K562 (cell line): ENCODE data around the gene PPP4R4. TPM values are rescaled to one million over a fixed set of nuclear protein-coding genes. Genes with fewer than 3 reads are reported as not detected.
A peak's percentile ranks its signal among the peaks of the same experiment; 100 is the strongest.

ENCODE experiments used
- ATAC-seq: fragments of 200-7000 bp; cut with Tn5 transposase; 3 replicates; pipeline ENCODE4 v1.9.1; 2020; ENCODE audit warnings: moderate library complexity
- BruUV-seq: library from RNA; stranded (reverse); fragments of 400-500 nt; replicated peaks from 2 replicates; lab custom pipeline; 2021; lab: Mats Ljungman, UMichigan
- CTCF ChIA-PET: fragments of 300-600 bp; formaldehyde crosslinking; extraction: SDS; loops from one replicate; lab custom pipeline; 2021; ENCODE audit warnings: low intra/inter-chr PET ratio; lab: Yijun Ruan, JAX
- POLR2A ChIA-PET: fragments of 300-600, 350-650 bp; sonication (Branson Sonifier 250); formaldehyde crosslinking; extraction: SDS; loops from one replicate; lab custom pipeline; 2021; ENCODE audit warnings: antibody characterized with exemption, inconsistent platforms; lab: Yijun Ruan, JAX
- DNase-seq, 4 experiments: peaks; one replicate each; pipeline versions ENCODE4 v3.0.0 to v3.0.0-alpha.2; 2011 to 2018; ENCODE audit warnings: low spot score in 3 of 4, mixed read lengths in 3 of 4; ENCODE audit errors: extremely low read depth in 1 of 4
- FAIRE-seq: peaks from 2 replicates; lab custom pipeline; 2011; peaks lifted over from hg19 to GRCh38; lab: Jason Lieb, UNC
- H2AFZ ChIP-seq: 2 replicates; pipeline ENCODE4 v1.6.0; 2011; ENCODE audit warnings: low read depth, low read length, control low read depth, inconsistent platforms
- H3K27ac ChIP-seq: fragments of 200-600 bp; 3 replicates; pipeline ENCODE4 v1.8.0; 2011; ENCODE audit warnings: low read depth, mild to moderate bottlenecking, control low read depth, inconsistent platforms, low read length, moderate library complexity, mixed read lengths; ENCODE audit errors: extremely low read depth
- H3K27me3 ChIP-seq, 2 experiments: fragments of 300-600 bp in 1 of 2; 2 replicates in 1 of 2; 3 replicates in 1 of 2; pipeline versions ENCODE4 v1.6.0 to v1.8.0; 2011; ENCODE audit warnings: inconsistent platforms in 2 of 2, low read length in 2 of 2, mild to moderate bottlenecking in 1 of 2, mixed read lengths in 1 of 2, moderate library complexity in 1 of 2; ENCODE audit not compliant: control insufficient read depth in 2 of 2, insufficient read depth in 2 of 2
- H3K36me3 ChIP-seq: fragments of 300-600 bp; 3 replicates; pipeline ENCODE4 v1.8.0; 2011; ENCODE audit warnings: mild to moderate bottlenecking, low read length, inconsistent platforms; ENCODE audit not compliant: control insufficient read depth, insufficient read depth
- H3K4me1 ChIP-seq, 2 experiments: fragments of 200-600 bp in 1 of 2; replicated peaks in 1 of 2; 2 replicates in 1 of 2; 3 replicates in 1 of 2; pipeline versions ENCODE4 v1.5.1 to v1.8.0; 2011; ENCODE audit warnings: inconsistent platforms in 2 of 2, low read length in 2 of 2, mild to moderate bottlenecking in 1 of 2, mixed read lengths in 1 of 2, moderate library complexity in 1 of 2; ENCODE audit not compliant: control insufficient read depth in 2 of 2, insufficient read depth in 2 of 2
- H3K4me2 ChIP-seq: 2 replicates; pipeline ENCODE4 v1.6.1; 2011; ENCODE audit warnings: low read length, control low read depth, inconsistent platforms, mixed read lengths; ENCODE audit not compliant: insufficient read depth
- H3K4me3 ChIP-seq: fragments of 200-600 bp; sonication (generic), shearing (Covaris generic); 2 replicates; pipeline ENCODE4 v1.5.1; 2016; ENCODE audit warnings: control low read depth, inconsistent platforms
- H3K79me2 ChIP-seq: fragments of 200-600 bp; 3 replicates; pipeline ENCODE4 v1.8.0; 2011; ENCODE audit warnings: low read length, inconsistent platforms; ENCODE audit not compliant: control insufficient read depth, insufficient read depth
- H3K9ac ChIP-seq, 2 experiments: 2 replicates each; pipeline versions ENCODE4 v1.6.0 to v1.6.1; 2011; ENCODE audit warnings: low read depth in 2 of 2, low read length in 2 of 2, control low read depth in 1 of 2, inconsistent platforms in 1 of 2, mild to moderate bottlenecking in 1 of 2, mixed read lengths in 1 of 2; ENCODE audit not compliant: insufficient read depth in 1 of 2
- H3K9me1 ChIP-seq: one replicate; pipeline ENCODE4 v1.6.0; 2011; ENCODE audit warnings: inconsistent platforms, mild to moderate bottlenecking, low read length, moderate library complexity; ENCODE audit not compliant: control insufficient read depth, insufficient read depth
- H3K9me3 ChIP-seq: replicated peaks from 2 replicates; pipeline ENCODE4 v1.5.1; 2011; ENCODE audit warnings: low read depth, low read length, inconsistent platforms; ENCODE audit not compliant: control insufficient read depth, insufficient read depth
- H4K20me1 ChIP-seq: replicated peaks from 2 replicates; pipeline ENCODE4 v1.6.1; 2011; ENCODE audit warnings: low read length, inconsistent platforms, mixed read lengths; ENCODE audit not compliant: control insufficient read depth, insufficient read depth
- C11orf30 ChIP-seq: fragments of 450-650 bp; IDR thresholded peaks from 2 replicates; pipeline ENCODE4 v1.6.1; 2016; ENCODE audit warnings: low read depth, mild to moderate bottlenecking
- EP400 ChIP-seq: fragments of 450-650 bp; IDR thresholded peaks from 2 replicates; pipeline ENCODE4 v1.6.1; 2017; ENCODE audit warnings: antibody characterized with exemption, mild to moderate bottlenecking, moderate library complexity
- ESRRB ChIP-seq: fragments of 250-450 bp; sonication (Bioruptor Pico); IDR thresholded peaks from 2 replicates; pipeline ENCODE4 v1.5.0; 2020; ENCODE audit warnings: mild to moderate bottlenecking, moderate library complexity, borderline replicate concordance
- GABPB1 ChIP-seq: sonication (generic); formaldehyde crosslinking; IDR thresholded peaks from 2 replicates; pipeline ENCODE4 v1.8.0; 2022; ENCODE audit warnings: mild to moderate bottlenecking, missing genetic modification reagents
- GABPB2 ChIP-seq: fragments of 250-450 bp; sonication (Bioruptor Pico); conservative IDR thresholded peaks from 2 replicates; pipeline ENCODE4 v1.5.1; 2021; ENCODE audit warnings: mild to moderate bottlenecking
- GTF2E2 ChIP-seq: fragments of 200-800 bp; sonication (Bioruptor generic); IDR thresholded peaks from 2 replicates; pipeline ENCODE4 v1.6.1; 2016; ENCODE audit warnings: missing genetic modification characterization, missing compliant biosample characterization
- KLF13 ChIP-seq: fragments of 450-650 bp; IDR thresholded peaks from 2 replicates; pipeline ENCODE4 v1.6.1; 2016; ENCODE audit warnings: missing genetic modification characterization, low read depth, mild to moderate bottlenecking, missing compliant biosample characterization, moderate library complexity, borderline replicate concordance
- MAFF ChIP-seq: IDR thresholded peaks from 2 replicates; pipeline ENCODE4 v1.6.1; 2012; ENCODE audit warnings: low read length, improper control_type of control experiment
- MAFG ChIP-seq: fragments of 450-650 bp; conservative IDR thresholded peaks from 2 replicates; pipeline ENCODE4 v1.6.1; 2016; ENCODE audit warnings: missing genetic modification characterization, missing compliant biosample characterization
- MAFK ChIP-seq: IDR thresholded peaks from 2 replicates; pipeline ENCODE4 v1.6.1; 2011; ENCODE audit warnings: low read length, improper control_type of control experiment
- MXI1 ChIP-seq: IDR thresholded peaks from 2 replicates; pipeline ENCODE4 v1.6.1; 2011; ENCODE audit warnings: low read depth, mild to moderate bottlenecking, improper control_type of control experiment, low read length
- NFE2 ChIP-seq: IDR thresholded peaks from 2 replicates; pipeline ENCODE4 v1.6.1; 2014; ENCODE audit warnings: antibody characterized with exemption, low read depth
- RBM25 ChIP-seq: fragments of 200-400 bp; formaldehyde crosslinking; IDR thresholded peaks from 2 replicates; pipeline ENCODE4 v1.6.1; 2018; ENCODE audit warnings: low read length, low read depth, moderate library complexity; ENCODE audit not compliant: severe bottlenecking
- SETDB1 ChIP-seq: IDR thresholded peaks from one replicate; pipeline ENCODE4 v1.6.1; 2012; ENCODE audit warnings: low read length, control low read depth, inconsistent platforms
- SMAD2 ChIP-seq: fragments of 150-350 bp; IDR thresholded peaks from 2 replicates; pipeline ENCODE4 v1.6.1; 2014; ENCODE audit warnings: low read depth, mild to moderate bottlenecking, low read length
- SNIP1 ChIP-seq: fragments of 450-650 bp; IDR thresholded peaks from 2 replicates; pipeline ENCODE4 v1.7.1; 2017; ENCODE audit warnings: low read depth, mild to moderate bottlenecking
- TCF3 ChIP-seq: sonication (generic); formaldehyde crosslinking; IDR thresholded peaks from 2 replicates; pipeline ENCODE4 v1.4.0; 2020; ENCODE audit warnings: mild to moderate bottlenecking, missing genetic modification reagents
- ZFP30 ChIP-seq: fragments of 250-450 bp; sonication (Bioruptor Pico); IDR thresholded peaks from 2 replicates; pipeline ENCODE4 v1.8.0; 2022; ENCODE audit warnings: moderate library complexity, mild to moderate bottlenecking, inconsistent platforms, borderline replicate concordance
- ZNF316 ChIP-seq: fragments of 450-650 bp; IDR thresholded peaks from 2 replicates; pipeline ENCODE4 v1.6.1; 2016
- ZNF707 ChIP-seq: fragments of 250-450 bp; sonication (Bioruptor Pico); conservative IDR thresholded peaks from 2 replicates; pipeline ENCODE4 v1.8.0; 2022; ENCODE audit warnings: inconsistent platforms, mild to moderate bottlenecking, moderate library complexity
- WGBS: fragments of 100-300 bp; shearing (Covaris generic); methylation state at CpG from one replicate; pipeline ENCODE4 v1.1.6; 2016; ENCODE audit warnings: low coverage, mixed read lengths; ENCODE audit not compliant: insufficient coverage; ENCODE audit errors: missing lambda C conversion rate; 5-methylcytosine and 5-hydroxymethylcytosine counted together
- in situ Hi-C: fragments of 300-500 bp; cut with MboI; formaldehyde crosslinking; loops from 4 replicates; pipeline ENCODE4 v1.15.0; 2018; ENCODE audit warnings: inconsistent platforms, mixed read lengths
- intact Hi-C: fragments of 100-400 bp; cut with micrococcal nuclease; formaldehyde crosslinking; loops from 2 replicates; pipeline ENCODE4 v1.14.2; 2022
- polyA plus RNA-seq, 8 experiments: library from polyadenylated mRNA; depleted of rRNA in 4 of 8; stranded (reverse) in 5 of 8; unstranded in 3 of 8; fragments of >200 nt; fragmentation: Nextera tagmentation in 2 of 8; fragmentation: Illumina TruSeq in 1 of 8; extraction: Ambion mirVana in 2 of 8; extraction: Trizol in 1 of 8; gene quantifications; 2 replicates each; pipeline versions ENCODE4 v1.2.1 to v1.2.3, GENCODE V29; 2011 to 2014; ENCODE audit warnings: inconsistent platforms in 1 of 8, missing spikeins in 1 of 8
- total RNA-seq, 7 experiments: library from RNA; depleted of rRNA in 6 of 7; stranded (reverse); fragments of >200 nt in 6 of 7; fragmentation: Illumina TruSeq in 2 of 7; extraction: Trizol in 2 of 7; gene quantifications; 2 replicates each; pipeline versions ENCODE4 v1.2.1 to v1.2.3, GENCODE V29; 2011 to 2021; ENCODE audit warnings: low replicate concordance in 1 of 7
- TF ChIP-seq, protein P1 (sequence below): fragments of 450-650 bp; conservative IDR thresholded peaks from 2 replicates; pipeline ENCODE4 v1.6.1; 2016; ENCODE audit warnings: missing genetic modification characterization, low read depth, mild to moderate bottlenecking, missing compliant biosample characterization, moderate library complexity
- TF ChIP-seq, protein P2 (sequence below): sonication (generic); formaldehyde crosslinking; IDR thresholded peaks from 2 replicates; pipeline ENCODE4 v1.8.1; 2023; ENCODE audit warnings: mild to moderate bottlenecking, missing genetic modification reagents

PPP4R4 gene
- total and polyA plus RNA-seq, 9 of the 15 experiments (the other 6 are each of a cell fraction or from before 2014, with no cell fraction given) = 0.11 to 0.26 TPM; not detected in 7

DNA sequence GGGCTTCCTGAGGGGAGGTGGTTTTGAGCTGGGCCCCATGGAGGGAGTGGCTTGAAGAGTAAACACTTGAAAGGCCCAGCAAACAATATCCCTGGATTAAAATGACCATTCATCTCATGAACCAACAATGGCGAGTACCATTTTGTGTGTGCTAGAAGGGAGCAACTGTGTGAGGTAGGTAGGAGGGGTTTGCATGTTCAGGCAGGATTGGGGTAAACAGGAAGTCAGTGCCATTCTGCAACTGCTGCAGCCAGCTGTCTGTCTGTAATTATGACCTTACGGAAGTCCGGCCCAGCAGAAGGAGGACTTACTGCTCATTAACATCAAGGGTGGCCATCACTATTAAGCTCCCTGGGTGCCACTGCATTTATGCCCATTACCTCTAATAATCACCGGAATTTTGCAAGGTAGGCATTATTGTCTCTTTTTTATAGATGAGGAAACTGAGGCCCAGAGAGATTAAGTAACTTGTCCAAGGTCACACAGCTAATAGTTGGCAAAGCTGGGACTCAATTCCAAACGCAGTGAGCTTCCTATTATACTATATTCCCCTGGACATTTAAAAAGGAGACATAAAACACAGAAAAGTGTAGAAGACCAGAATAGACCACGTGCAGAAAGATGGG lies 28.1 kb upstream of the PPP4R4 start:
- FAIRE-seq (no peak), DNase-seq (no peak), ATAC-seq (no peak; the same call in 2 of the 3 replicates)
- 29% methylated on average over 6 of the region's 6 CpGs for WGBS
- no peak overlapping the region for H3K4me2 ChIP-seq
- no peaks in the 10 kb centered on the region for H4K20me1 ChIP-seq
- ChIA-PET POLR2A (interaction anchor here (0.6 kb wide), 1 partner anchor 116 kb away, joined by 3 read pairs; no protein-coding TSS in a partner anchor), CTCF (interaction anchor here (0.5 kb wide), 1 partner anchor 34 kb away, joined by 3 read pairs; no protein-coding TSS in a partner anchor)
- no peaks in the 10 kb centered on the region for H3K36me3 ChIP-seq
- H3K27me3 ChIP-seq = no peaks in the 10 kb centered on the region
- H3K4me3 ChIP-seq = no peak overlapping the region
- H2AFZ ChIP-seq = peak overlapping the region; percentile 59
- no peaks in the 10 kb centered on the region for H3K9me3 ChIP-seq
- H3K4me1 ChIP-seq = no peaks in the 10 kb centered on the region
- no TSS peak for BruUV-seq
- H3K27ac ChIP-seq = no peak overlapping the region
- H3K9me1 ChIP-seq = no peaks in the 10 kb centered on the region
- H3K9ac ChIP-seq = no peak overlapping the region
- in situ Hi-C loops = no loop called here
- no peaks in the 10 kb centered on the region for H3K79me2 ChIP-seq
- intact Hi-C loops = no loop called here
- TF ChIP-seq RBM25 = peak; percentile 86
- no peak for TF ChIP-seq ZNF707 (CRISPR knock-in tag)
- no peak for TF ChIP-seq SETDB1
- TF ChIP-seq MAFG = peak; percentile 48; the same call in 1 of the 2 replicates
- TF ChIP-seq GABPB2 (CRISPR knock-in tag) = no peak
- TF ChIP-seq, protein P1, sequence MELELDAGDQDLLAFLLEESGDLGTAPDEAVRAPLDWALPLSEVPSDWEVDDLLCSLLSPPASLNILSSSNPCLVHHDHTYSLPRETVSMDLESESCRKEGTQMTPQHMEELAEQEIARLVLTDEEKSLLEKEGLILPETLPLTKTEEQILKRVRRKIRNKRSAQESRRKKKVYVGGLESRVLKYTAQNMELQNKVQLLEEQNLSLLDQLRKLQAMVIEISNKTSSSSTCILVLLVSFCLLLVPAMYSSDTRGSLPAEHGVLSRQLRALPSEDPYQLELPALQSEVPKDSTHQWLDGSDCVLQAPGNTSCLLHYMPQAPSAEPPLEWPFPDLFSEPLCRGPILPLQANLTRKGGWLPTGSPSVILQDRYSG (tag) = no peak
- TF ChIP-seq TCF3 (CRISPR knock-in tag) = no peak
- TF ChIP-seq EP400 = no peak
- TF ChIP-seq MAFK = peak; percentile 71
- TF ChIP-seq, protein P2, sequence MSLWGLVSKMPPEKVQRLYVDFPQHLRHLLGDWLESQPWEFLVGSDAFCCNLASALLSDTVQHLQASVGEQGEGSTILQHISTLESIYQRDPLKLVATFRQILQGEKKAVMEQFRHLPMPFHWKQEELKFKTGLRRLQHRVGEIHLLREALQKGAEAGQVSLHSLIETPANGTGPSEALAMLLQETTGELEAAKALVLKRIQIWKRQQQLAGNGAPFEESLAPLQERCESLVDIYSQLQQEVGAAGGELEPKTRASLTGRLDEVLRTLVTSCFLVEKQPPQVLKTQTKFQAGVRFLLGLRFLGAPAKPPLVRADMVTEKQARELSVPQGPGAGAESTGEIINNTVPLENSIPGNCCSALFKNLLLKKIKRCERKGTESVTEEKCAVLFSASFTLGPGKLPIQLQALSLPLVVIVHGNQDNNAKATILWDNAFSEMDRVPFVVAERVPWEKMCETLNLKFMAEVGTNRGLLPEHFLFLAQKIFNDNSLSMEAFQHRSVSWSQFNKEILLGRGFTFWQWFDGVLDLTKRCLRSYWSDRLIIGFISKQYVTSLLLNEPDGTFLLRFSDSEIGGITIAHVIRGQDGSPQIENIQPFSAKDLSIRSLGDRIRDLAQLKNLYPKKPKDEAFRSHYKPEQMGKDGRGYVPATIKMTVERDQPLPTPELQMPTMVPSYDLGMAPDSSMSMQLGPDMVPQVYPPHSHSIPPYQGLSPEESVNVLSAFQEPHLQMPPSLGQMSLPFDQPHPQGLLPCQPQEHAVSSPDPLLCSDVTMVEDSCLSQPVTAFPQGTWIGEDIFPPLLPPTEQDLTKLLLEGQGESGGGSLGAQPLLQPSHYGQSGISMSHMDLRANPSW (CRISPR knock-in tag) = no peak
- no peak for TF ChIP-seq GTF2E2 (tag)
- TF ChIP-seq ZNF316 = peak; percentile 71
- TF ChIP-seq KLF13 (tag) = no peak
- no peak for TF ChIP-seq ESRRB (CRISPR knock-in tag)
- TF ChIP-seq GABPB1 (CRISPR knock-in tag) = no peak
- TF ChIP-seq NFE2 = no peak
- TF ChIP-seq MAFF = peak; percentile 56
- no peak for TF ChIP-seq MXI1
- TF ChIP-seq ZFP30 = no peak
- no peak for TF ChIP-seq SMAD2
- TF ChIP-seq C11orf30 = peak; percentile 54
- no peak for TF ChIP-seq SNIP1
